Measurements from ENCODE around the gene ATG10.
A peak's percentile ranks its signal among the peaks of the same experiment; 100 is the strongest.

ATG10 gene

GRCh38 chr5:82285206-82285605, 313.4 kb downstream of the ATG10 start:
- DNase-seq, result no peak

- peak in 1 of 2 donors; percentile 31 for DNase-seq
Measured at GRCh38 chr5:82287625-82288024, 315.8 kb downstream of the ATG10 start.

GRCh38 chr5:82290005-82290404, 318.2 kb downstream of the ATG10 start:
- no peak for DNase-seq

GRCh38 chr5:82290908-82291307, 319.1 kb downstream of the ATG10 start:
- no peak for DNase-seq

GRCh38 chr5:82291420-82291819, 319.6 kb downstream of the ATG10 start:
- no peak for DNase-seq

GRCh38 chr5:82295144-82295543, 323.3 kb downstream of the ATG10 start:
- no peak for DNase-seq

GRCh38 chr5:82295959-82296531, 324.2 kb downstream of the ATG10 start:
- no peak for DNase-seq

GRCh38 chr5:82296929-82297328, 325.1 kb downstream of the ATG10 start:
- no peak for DNase-seq

GRCh38 chr5:82297711-82298110, 325.9 kb downstream of the ATG10 start:
- DNase-seq, result no peak

GRCh38 chr5:82298668-82299067, 326.8 kb downstream of the ATG10 start:
- DNase-seq, result no peak

- no peak for DNase-seq
Measured at GRCh38 chr5:82301190-82301589, 329.4 kb downstream of the ATG10 start.
